Measurements from ENCODE around the gene EIF4G3. TPM values are rescaled to one million over a fixed set of nuclear protein-coding genes. Genes with fewer than 3 reads are reported as not detected.

The EIF4G3 gene
- total RNA-seq, 1 donor from 2014 or later = 66.8 TPM

DNA sequence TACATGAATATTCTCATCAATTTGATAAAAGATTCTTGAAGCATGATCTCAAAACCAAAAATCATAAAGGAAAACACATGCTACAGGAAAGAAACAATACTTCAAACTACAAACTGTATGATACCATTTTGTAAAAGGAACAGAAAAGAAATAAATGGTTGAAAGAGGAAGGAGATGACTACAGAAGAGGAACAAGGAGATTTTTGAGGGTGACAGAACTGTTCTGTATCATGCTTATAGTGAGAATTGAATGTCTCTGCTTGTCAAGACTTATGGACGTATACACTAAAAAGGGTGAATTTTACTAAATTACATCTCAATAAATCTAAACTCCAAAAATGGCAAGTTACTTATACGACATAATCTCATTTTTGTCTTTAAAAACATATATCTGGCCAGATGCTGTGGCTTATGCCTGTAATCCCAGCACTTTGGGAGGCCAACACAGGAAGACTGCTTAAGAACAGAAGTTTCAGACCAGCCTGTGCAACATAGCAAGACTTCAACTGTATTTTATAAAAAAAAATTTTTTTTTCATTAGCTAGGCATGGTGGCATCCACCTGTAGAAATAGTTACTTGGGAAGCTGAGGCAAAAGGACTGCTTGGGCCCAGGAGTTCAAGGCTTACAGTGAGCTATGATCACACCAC, 125.4 kb downstream of the EIF4G3 start:
- no peaks in the 10 kb centered on the region for H3K27me3 Mint-ChIP-seq
- no peak overlapping the region for H3K4me3 Mint-ChIP-seq
- DNase-seq = no peak
- H3K36me3 Mint-ChIP-seq (ENCODE audit: low read depth) = peaks cover 14% of the 10 kb centered on the region
- no peaks in the 10 kb centered on the region for H3K9me3 Mint-ChIP-seq
- intact Hi-C loops (cut with micrococcal nuclease) = no loop called here
- H3K4me1 Mint-ChIP-seq = no peaks in the 10 kb centered on the region
- H3K27ac Mint-ChIP-seq = no peak overlapping the region

DNA sequence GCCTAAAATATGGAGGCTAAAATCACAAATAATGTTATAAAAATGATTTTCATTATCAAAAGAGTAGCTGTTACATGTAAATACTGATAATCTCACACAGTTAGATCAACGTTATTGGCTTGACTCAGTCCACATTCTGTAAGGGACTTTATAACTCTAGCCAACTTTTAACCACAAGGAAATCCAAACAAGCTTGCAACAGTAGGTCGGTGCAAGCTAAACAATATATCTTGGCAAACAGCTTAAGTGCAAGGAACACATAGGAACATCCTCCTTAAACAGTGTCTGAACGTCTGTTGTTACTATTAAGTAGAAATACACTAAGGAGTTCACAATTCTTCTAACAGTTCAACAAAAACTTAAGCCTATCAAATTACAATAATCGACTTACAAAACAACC, 126.7 kb downstream of the EIF4G3 start:
- no peaks in the 10 kb centered on the region for H3K9me3 Mint-ChIP-seq
- intact Hi-C loops (cut with micrococcal nuclease) = no loop called here
- H3K4me1 Mint-ChIP-seq = no peaks in the 10 kb centered on the region
- H3K36me3 Mint-ChIP-seq (ENCODE audit: low read depth) = peaks cover 18% of the 10 kb centered on the region
- DNase-seq = no peak
- H3K27me3 Mint-ChIP-seq = no peaks in the 10 kb centered on the region
- H3K4me3 Mint-ChIP-seq = no peak overlapping the region
- no peak overlapping the region for H3K27ac Mint-ChIP-seq

DNA sequence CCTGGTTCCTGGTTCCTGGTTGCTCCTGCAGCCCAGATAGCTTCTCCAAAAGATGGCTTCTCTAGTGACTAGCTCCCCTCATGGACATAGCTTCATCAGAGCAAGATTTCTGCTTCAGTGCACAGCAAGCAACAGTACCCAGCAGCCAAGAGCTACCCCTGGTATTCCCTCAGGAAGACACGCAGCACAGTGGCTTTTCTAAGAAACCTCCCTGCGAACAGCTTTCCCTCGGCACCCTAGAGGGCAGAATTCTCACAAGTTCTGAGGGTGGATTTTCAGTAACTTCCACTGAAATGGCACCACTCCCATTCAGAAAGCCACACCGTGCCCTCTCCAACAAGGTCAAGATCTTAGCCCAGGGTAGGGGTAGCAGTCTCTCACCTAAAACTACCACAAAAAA, 128.2 kb downstream of the EIF4G3 start:
- Mint-ChIP-seq H3K4me3 (no peak overlapping the region), H3K27ac (no peak overlapping the region), H3K4me1 (peaks cover 2% of the 10 kb centered on the region), H3K36me3 (ENCODE audit: low read depth) (peaks cover 20% of the 10 kb centered on the region), H3K9me3 (no peaks in the 10 kb centered on the region), H3K27me3 (no peaks in the 10 kb centered on the region)
- intact Hi-C loops (cut with micrococcal nuclease) = no loop called here
- no peak for DNase-seq

DNA sequence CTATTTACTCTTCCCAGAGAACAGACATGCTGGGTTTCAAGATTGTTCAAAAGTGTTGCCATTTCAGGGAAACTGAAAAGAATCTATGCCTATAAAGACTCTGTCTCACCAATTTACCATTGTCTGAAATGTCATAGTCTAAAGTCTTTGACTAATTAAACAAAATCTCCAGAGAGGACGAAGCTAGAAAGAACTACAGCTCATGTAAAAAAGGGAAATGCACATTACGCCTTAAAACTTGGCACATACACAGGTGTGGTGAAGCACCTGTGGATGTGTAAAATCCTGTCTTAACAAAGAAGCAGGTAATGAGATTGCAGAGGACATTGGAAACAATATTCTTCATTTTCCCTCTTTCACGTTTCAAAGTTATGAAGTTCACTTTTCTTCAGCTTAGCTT, 130.6 kb downstream of the EIF4G3 start:
- Mint-ChIP-seq H3K27me3 (no peaks in the 10 kb centered on the region), H3K9me3 (no peaks in the 10 kb centered on the region), H3K36me3 (ENCODE audit: low read depth) (peaks cover 29% of the 10 kb centered on the region)

DNA sequence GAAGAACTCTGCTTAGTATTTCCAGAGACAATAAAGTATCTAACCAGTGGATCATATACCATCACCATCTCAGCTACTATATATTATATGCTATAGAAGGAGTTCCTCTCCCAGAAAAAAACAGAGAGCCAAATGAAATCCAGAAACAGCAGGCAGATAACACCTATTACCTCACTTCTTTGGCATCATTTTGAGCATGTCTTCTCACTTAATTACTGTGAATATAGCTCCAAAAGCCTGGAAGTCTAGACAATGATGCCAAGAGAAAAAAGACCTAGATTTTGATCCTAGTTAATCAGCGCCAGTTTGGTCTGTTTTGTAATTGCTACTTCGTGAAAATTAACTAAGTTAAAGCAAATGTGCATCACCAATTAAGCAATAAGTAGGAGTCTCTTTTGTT, 131.3 kb downstream of the EIF4G3 start:
- Mint-ChIP-seq H3K36me3 (ENCODE audit: low read depth) (peaks cover 28% of the 10 kb centered on the region), H3K27ac (no peak overlapping the region), H3K9me3 (no peaks in the 10 kb centered on the region), H3K4me1 (peaks cover 2% of the 10 kb centered on the region), H3K4me3 (no peak overlapping the region), H3K27me3 (no peaks in the 10 kb centered on the region)
- intact Hi-C loops (cut with micrococcal nuclease) = no loop called here
- DNase-seq = no peak

More for the DNA sequence above, 130.6 kb downstream of the EIF4G3 start:
- intact Hi-C loops (cut with micrococcal nuclease) = no loop called here
- Mint-ChIP-seq H3K4me1 (peaks cover 2% of the 10 kb centered on the region), H3K27ac (no peak overlapping the region), H3K4me3 (no peak overlapping the region)
- no peak for DNase-seq

DNA sequence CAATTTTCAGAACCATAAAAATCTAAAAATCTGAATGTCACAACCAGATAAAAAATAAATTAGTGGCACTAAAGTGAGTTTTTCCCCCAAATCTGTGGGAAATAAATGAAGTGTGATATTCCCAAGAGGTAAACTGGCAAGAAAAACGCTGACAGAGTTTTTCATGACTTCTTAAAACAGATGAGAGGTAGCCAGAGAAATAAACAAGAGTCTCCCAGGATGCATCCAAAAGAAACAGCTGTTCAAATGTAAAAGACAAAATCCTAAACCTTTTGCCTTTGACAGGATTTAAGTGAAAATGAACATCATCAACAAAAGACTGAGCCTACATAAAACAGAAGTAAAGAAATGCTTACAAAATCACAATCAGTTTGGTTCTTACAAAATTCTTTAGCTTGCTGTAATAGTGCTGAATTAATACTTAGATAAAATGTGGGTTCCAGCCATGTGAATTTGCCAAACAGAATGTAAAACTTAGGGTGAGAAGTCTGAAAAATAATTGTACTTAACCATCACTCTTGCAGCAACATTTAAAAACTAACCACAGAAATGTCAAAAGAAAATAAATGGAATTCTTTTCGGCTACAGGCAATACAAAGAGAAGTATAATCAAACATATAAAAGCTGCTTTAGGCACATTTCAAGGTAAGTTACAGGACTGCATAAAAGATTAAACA, 133.6 kb downstream of the EIF4G3 start:
- H3K4me1 Mint-ChIP-seq = peaks cover 2% of the 10 kb centered on the region
- H3K4me3 Mint-ChIP-seq = no peak overlapping the region
- H3K9me3 Mint-ChIP-seq = no peaks in the 10 kb centered on the region
- intact Hi-C loops (cut with micrococcal nuclease) = no loop called here
- H3K27ac Mint-ChIP-seq = no peak overlapping the region
- no peak for DNase-seq
- peaks cover 21% of the 10 kb centered on the region for H3K36me3 Mint-ChIP-seq (ENCODE audit: low read depth)
- H3K27me3 Mint-ChIP-seq = no peaks in the 10 kb centered on the region

DNA sequence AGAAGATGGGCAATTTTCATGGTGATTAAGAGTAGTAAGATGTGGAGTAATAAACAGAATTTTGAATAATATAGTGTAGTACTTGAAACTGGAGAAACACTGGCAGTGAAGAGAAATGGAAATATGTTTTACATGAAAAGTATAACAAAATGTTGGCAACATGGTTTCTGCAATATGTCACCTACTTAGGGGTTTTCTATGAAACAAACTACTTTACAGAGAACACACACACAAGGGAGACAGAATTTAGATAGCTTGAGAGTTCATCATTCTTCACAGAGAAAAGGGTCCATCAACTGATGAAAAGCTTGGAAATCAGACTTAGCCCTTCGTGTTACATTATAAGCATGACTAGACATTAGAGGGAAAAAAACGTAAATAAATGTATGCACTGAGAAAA, 135.2 kb downstream of the EIF4G3 start:
- Mint-ChIP-seq H3K27ac (no peak overlapping the region), H3K9me3 (no peaks in the 10 kb centered on the region), H3K27me3 (no peaks in the 10 kb centered on the region), H3K4me3 (no peak overlapping the region), H3K4me1 (peaks cover 2% of the 10 kb centered on the region), H3K36me3 (ENCODE audit: low read depth) (peaks cover 21% of the 10 kb centered on the region)
- DNase-seq = no peak
- intact Hi-C loops (cut with micrococcal nuclease) = no loop called here

DNA sequence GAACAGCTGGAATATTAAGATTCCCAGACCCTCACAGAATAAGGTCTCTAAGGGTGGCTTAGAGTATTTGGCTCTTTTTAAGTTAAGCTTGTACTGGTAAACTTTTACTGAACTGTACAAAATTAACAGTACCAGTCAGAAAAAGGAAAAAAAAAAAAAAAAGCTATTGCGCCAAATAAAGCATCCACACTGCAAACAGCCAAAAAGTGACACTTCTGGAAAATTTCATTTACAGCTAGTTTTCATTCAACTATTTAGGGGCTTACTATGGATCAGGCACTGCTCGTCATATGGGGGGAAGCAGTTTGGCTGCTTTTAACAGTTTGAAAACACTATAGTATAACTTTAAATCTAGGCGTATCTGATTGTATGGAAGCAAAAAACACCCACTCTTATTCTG, 139.6 kb downstream of the EIF4G3 start:
- DNase-seq = no peak
- H3K4me3 Mint-ChIP-seq = no peak overlapping the region
- intact Hi-C loops (cut with micrococcal nuclease) = no loop called here
- H3K4me1 Mint-ChIP-seq = no peaks in the 10 kb centered on the region
- H3K36me3 Mint-ChIP-seq (ENCODE audit: low read depth) = peaks cover 15% of the 10 kb centered on the region
- H3K27ac Mint-ChIP-seq = no peak overlapping the region
- H3K27me3 Mint-ChIP-seq = no peaks in the 10 kb centered on the region
- no peaks in the 10 kb centered on the region for H3K9me3 Mint-ChIP-seq

DNA sequence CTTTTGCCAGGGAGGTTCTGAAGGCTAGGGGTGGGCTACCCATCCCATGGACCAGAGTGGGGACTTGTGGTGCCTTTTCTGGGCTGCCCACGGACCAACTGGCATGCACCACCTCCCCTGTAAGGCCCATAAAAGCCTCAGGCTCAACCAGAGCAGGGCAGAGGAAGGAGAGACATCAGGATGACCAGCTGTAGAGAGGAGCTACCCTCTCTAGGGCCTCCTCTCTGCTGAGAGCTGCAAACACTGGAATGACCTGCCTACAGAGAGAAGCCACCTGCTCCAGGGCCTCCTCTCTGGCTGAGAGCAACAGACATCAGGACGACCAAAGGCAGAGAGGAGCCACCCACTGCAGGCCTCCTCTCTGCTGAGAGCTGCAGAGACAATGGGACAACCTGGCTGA, 140.9 kb downstream of the EIF4G3 start:
- H3K27ac Mint-ChIP-seq = no peak overlapping the region
- intact Hi-C loops (cut with micrococcal nuclease) = no loop called here
- no peak for DNase-seq
- H3K9me3 Mint-ChIP-seq = no peaks in the 10 kb centered on the region
- peaks cover 14% of the 10 kb centered on the region for H3K36me3 Mint-ChIP-seq (ENCODE audit: low read depth)
- H3K4me3 Mint-ChIP-seq = no peak overlapping the region
- no peaks in the 10 kb centered on the region for H3K27me3 Mint-ChIP-seq
- peaks cover 4% of the 10 kb centered on the region for H3K4me1 Mint-ChIP-seq

DNA sequence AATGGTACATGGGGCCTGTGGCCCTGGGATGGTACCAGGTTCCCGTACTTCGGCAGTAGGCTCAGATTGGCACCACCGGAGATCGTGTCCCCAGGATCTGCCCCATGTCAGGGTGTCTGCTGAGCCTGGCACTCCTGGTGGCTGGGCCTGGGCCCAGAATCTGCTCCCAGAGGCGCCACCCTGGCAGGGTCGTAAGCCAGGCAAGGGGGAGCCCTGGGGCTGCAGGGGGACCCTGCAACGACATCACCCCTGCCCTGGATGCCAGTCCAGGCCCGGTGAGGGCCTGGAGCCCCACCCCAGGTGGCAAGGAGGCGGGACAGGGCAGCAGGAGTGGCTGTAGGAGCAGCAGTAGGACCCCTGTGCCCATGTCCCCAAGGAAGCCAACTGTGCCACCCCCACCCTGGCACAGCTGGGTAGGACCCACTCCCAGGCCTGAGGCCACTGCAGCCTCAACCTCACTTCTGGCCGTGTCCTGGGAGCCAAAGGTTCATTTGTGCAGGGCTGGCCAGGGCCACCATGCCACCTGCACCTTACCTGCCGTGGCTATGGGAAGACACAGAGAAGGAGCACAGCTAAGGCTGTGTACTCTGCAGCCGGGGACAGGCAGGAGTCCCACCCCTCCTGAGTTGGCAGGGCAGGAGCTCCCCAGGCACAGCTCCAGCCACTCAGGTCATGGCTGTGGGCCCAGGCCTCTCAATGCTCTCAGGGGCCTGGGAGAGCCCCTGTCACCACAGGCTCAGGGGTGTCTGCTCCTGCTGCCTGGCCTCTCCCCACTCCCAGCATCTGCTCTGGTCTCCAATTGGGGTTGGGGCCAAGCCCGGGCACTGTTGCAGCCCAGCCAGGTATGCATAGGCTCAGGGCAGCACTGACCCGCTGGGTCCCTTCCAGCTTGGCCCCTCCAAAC, 141.7 kb downstream of the EIF4G3 start:
- Mint-ChIP-seq H3K27ac (no peak overlapping the region), H3K4me1 (peaks cover 4% of the 10 kb centered on the region), H3K36me3 (ENCODE audit: low read depth) (peaks cover 15% of the 10 kb centered on the region), H3K27me3 (no peaks in the 10 kb centered on the region), H3K4me3 (no peak overlapping the region), H3K9me3 (peaks cover 3% of the 10 kb centered on the region)
- no peak for DNase-seq
- intact Hi-C loops (cut with micrococcal nuclease) = no loop called here

DNA sequence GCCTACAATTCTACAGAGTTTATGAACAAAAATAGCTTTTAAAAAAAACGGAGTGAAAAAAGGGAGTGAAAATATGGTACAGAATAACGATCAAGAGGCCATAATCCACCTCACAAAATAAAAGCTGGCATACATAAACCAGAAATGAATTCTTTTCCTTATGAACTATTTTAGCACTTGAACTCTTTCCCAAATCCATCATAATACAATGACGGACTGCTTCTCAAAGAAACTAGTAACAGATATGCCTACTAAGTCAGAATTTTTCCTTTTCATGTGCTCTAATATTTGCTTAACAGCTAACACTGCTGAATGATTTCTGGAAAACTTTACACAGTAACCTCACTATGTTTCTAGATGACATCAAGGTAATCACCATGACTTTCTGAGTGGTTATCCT, 144.0 kb downstream of the EIF4G3 start:
- peaks cover 10% of the 10 kb centered on the region for H3K4me1 Mint-ChIP-seq
- no peak overlapping the region for H3K27ac Mint-ChIP-seq
- intact Hi-C loops (cut with micrococcal nuclease) = no loop called here
- DNase-seq = no peak
- no peaks in the 10 kb centered on the region for H3K27me3 Mint-ChIP-seq
- H3K4me3 Mint-ChIP-seq = no peak overlapping the region
- H3K9me3 Mint-ChIP-seq = peaks cover 3% of the 10 kb centered on the region
- H3K36me3 Mint-ChIP-seq (ENCODE audit: low read depth) = peaks cover 14% of the 10 kb centered on the region

DNA sequence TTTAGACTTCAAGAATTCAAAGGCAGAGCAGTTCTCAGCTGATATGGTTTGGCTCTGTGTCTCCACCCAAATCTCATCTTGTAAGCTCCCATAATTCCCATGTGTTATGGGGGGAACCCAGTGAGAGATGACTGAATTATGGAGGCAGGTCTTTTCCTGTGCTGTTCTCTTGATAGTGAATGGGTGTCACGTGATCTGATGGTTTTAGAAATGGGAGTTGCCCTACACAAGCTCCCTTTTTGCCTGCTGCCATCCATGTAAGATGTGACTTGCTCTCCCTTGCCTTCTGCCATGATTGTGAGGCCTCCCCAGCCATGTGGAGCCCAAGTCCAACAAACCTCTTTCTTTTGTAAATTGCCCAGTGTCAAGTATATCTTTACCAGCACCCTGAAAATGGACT, 146.5 kb downstream of the EIF4G3 start:
- Mint-ChIP-seq H3K27me3 (no peaks in the 10 kb centered on the region), H3K9me3 (peaks cover 3% of the 10 kb centered on the region), H3K4me3 (no peak overlapping the region), H3K36me3 (ENCODE audit: low read depth) (peaks cover 9% of the 10 kb centered on the region), H3K4me1 (peaks cover 10% of the 10 kb centered on the region), H3K27ac (no peak overlapping the region)
- DNase-seq = no peak
- intact Hi-C loops (cut with micrococcal nuclease) = no loop called here

DNA sequence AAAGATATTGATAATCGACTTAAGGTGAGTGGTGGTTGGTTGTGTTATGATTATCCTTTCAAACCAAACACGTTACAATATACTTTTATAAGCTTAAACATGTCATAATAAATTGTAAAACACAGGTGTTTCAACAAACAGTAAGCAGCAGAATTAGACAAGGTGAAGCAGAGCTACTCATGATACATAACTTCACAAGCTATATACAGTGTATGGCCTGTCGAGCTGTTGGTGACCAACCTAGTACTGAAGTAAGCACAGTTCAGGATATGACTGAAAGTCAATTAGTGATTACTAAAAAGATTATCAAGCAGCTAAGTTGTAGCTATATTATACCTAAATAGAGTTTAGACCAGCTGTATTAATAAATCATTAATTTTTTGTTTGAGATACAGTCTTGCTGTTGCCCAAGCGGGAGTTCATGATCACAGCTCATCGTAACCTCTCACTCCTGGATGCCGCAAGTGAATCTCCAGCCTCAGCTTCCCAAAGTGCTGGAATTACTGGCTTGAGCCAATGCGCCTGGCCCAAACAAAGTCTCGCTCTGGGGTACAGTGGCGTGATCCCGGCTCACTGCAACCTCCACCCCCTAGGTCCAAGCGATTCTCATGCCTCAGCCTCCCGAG, 148.1 kb downstream of the EIF4G3 start:
- no peak overlapping the region for H3K27ac Mint-ChIP-seq
- H3K9me3 Mint-ChIP-seq = peaks cover 3% of the 10 kb centered on the region
- H3K36me3 Mint-ChIP-seq (ENCODE audit: low read depth) = peaks cover 12% of the 10 kb centered on the region
- no peaks in the 10 kb centered on the region for H3K27me3 Mint-ChIP-seq
- intact Hi-C loops (cut with micrococcal nuclease) = no loop called here
- no peak for DNase-seq
- peaks cover 10% of the 10 kb centered on the region for H3K4me1 Mint-ChIP-seq
- no peak overlapping the region for H3K4me3 Mint-ChIP-seq

DNA sequence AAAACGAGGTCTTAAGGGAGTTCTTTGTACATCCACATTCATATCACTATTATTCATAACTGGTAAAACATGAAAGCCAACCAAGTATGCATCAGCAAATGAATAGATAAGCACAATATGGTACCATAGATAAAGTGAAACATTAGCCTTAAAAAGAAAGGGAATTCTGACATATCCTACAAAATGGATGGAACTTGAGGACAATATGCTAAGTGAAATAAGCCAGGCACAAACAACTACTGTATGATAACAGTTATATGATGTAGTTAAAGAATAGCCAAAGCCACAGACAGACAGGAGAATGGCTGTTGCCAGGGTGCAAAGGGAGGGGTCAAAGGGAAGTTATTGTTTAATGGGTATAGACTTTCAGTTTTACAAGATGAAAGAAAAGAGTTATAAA, 148.9 kb downstream of the EIF4G3 start:
- Mint-ChIP-seq H3K9me3 (peaks cover 3% of the 10 kb centered on the region), H3K27ac (no peak overlapping the region), H3K4me3 (no peak overlapping the region), H3K4me1 (peaks cover 11% of the 10 kb centered on the region), H3K27me3 (no peaks in the 10 kb centered on the region), H3K36me3 (ENCODE audit: low read depth) (peaks cover 12% of the 10 kb centered on the region)
- no peak for DNase-seq
- intact Hi-C loops (cut with micrococcal nuclease) = no loop called here

Measured in activated CD4-positive, alpha-beta T cell treated with anti-CD3 and anti-CD28 coated beads, Interleukin-2, amount 10 ng/mL, durations not matched to agents 24 days and 14 days (primary cell).